Measurements from ENCODE around the gene PLEKHM1.

PLEKHM1 gene

DNA sequence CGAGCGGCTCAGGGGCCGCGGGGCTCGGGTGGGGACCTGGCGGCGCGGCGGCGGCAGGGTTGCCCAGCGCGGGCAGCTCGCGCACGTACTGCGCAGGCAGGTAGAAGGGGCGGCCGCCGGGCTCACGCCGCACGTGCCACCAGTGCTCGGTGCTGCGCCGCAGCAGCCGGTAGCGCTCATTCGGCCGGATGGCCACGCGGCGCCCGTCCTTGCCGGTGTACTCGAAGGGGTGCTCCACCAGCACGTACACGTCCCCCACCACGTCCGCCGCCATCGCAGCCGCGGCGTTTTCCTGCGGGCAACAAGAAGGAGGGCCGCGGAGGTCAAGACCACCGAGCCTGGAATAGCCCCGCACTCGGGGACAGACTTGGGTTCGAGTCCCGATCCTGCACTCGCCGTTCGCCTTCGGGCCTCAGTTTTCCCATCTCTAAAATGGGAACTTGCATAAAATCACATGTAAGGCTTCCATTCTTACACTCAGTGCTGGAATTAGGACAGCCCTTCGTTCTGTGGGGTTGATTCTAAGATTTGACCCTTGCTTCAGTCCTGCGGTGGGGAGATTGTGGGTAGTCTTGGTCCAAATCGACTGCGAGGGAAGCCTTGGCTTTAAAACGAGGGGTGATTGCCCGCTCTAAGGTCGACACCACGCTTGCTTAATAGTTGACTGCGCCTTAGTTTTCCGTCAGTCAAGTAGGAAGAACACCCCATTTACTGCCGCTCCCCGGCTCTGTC lies 60.3 kb downstream of the PLEKHM1 start:
- Histone ChIP-seq H3K9ac (ENCODE audit: low read length) (no peak overlapping the region), H3K36me3 (ENCODE audit: control insufficient read depth, insufficient read depth, low read length) (no peaks in the 10 kb centered on the region), H3K9me3 (ENCODE audit: control insufficient read depth, insufficient read depth, low read depth, low read length) (no peaks in the 10 kb centered on the region), H3K4me1 (ENCODE audit: control insufficient read depth, insufficient read depth, low read length) (peaks cover 21% of the 10 kb centered on the region), H3K27me3 (ENCODE audit: control insufficient read depth, insufficient read depth, low read length) (peaks cover 68% of the 10 kb centered on the region), H3K27ac (ENCODE audit: low read depth, low read length) (no peak overlapping the region), H3K4me3 (ENCODE audit: low read depth, low read length) (peak overlapping the region; percentile 86)

- Histone ChIP-seq H3K27ac (ENCODE audit: low read depth, low read length) (no peak overlapping the region), H3K9me3 (ENCODE audit: control insufficient read depth, insufficient read depth, low read depth, low read length) (no peaks in the 10 kb centered on the region), H3K9ac (ENCODE audit: low read length) (peak overlapping the region; percentile 24), H3K36me3 (ENCODE audit: control insufficient read depth, insufficient read depth, low read length) (no peaks in the 10 kb centered on the region), H3K4me3 (ENCODE audit: low read depth, low read length) (peak overlapping the region; percentile 86), H3K27me3 (ENCODE audit: control insufficient read depth, insufficient read depth, low read length) (peaks cover 68% of the 10 kb centered on the region), H3K4me1 (ENCODE audit: control insufficient read depth, insufficient read depth, low read length) (peaks cover 21% of the 10 kb centered on the region)
These were observed 61.0 kb downstream of the PLEKHM1 start for GRCh38 chr17:45429339-45430005.

- Histone ChIP-seq H3K4me3 (ENCODE audit: low read depth, low read length) (peak overlapping the region; percentile 86), H3K36me3 (ENCODE audit: control insufficient read depth, insufficient read depth, low read length) (no peaks in the 10 kb centered on the region), H3K27ac (ENCODE audit: low read depth, low read length) (no peak overlapping the region), H3K4me1 (ENCODE audit: control insufficient read depth, insufficient read depth, low read length) (peaks cover 21% of the 10 kb centered on the region), H3K9ac (ENCODE audit: low read length) (no peak overlapping the region), H3K27me3 (ENCODE audit: control insufficient read depth, insufficient read depth, low read length) (peaks cover 68% of the 10 kb centered on the region), H3K9me3 (ENCODE audit: control insufficient read depth, insufficient read depth, low read depth, low read length) (no peaks in the 10 kb centered on the region)
These were observed 61.6 kb downstream of the PLEKHM1 start for GRCh38 chr17:45428931-45429338.

DNA sequence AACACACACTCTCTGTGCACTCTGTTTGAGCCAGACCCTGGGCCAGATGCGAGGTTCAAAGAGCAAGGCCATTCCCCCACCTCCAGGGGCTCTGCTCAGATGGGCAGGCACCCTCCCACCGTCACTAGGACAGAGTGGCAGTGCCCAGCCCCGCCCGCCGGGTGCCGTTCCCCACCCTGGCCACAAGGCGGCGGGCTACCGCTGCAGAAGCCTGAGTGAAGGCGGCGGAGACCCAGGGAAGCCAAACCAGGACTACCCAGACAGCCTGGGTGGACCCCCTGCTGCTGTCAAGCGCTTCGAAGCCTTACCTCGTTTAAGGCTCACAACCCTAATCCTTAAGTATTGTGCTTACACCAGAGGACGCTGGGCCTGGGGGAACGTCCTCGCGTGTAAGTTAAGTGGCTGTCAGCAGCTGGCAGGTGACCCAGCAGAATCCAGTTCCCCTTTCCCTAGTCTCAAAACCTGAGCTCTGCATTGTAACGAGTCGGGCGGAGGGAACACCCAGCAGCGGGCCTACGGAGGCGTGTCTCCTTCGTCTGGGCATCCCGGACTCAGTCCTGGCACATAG lies 62.4 kb downstream of the PLEKHM1 start:
- Histone ChIP-seq H3K4me3 (ENCODE audit: low read depth, low read length) (peak overlapping the region; percentile 48), H3K27ac (ENCODE audit: low read depth, low read length) (no peak overlapping the region), H3K9me3 (ENCODE audit: control insufficient read depth, insufficient read depth, low read depth, low read length) (no peaks in the 10 kb centered on the region), H3K36me3 (ENCODE audit: control insufficient read depth, insufficient read depth, low read length) (no peaks in the 10 kb centered on the region), H3K4me1 (ENCODE audit: control insufficient read depth, insufficient read depth, low read length) (peaks cover 16% of the 10 kb centered on the region), H3K9ac (ENCODE audit: low read length) (no peak overlapping the region), H3K27me3 (ENCODE audit: control insufficient read depth, insufficient read depth, low read length) (peaks cover 61% of the 10 kb centered on the region)

- Histone ChIP-seq H3K9me3 (ENCODE audit: control insufficient read depth, insufficient read depth, low read depth, low read length) (no peaks in the 10 kb centered on the region), H3K27me3 (ENCODE audit: control insufficient read depth, insufficient read depth, low read length) (peaks cover 54% of the 10 kb centered on the region), H3K9ac (ENCODE audit: low read length) (no peak overlapping the region), H3K4me3 (ENCODE audit: low read depth, low read length) (no peak overlapping the region), H3K27ac (ENCODE audit: low read depth, low read length) (no peak overlapping the region), H3K4me1 (ENCODE audit: control insufficient read depth, insufficient read depth, low read length) (peaks cover 14% of the 10 kb centered on the region), H3K36me3 (ENCODE audit: control insufficient read depth, insufficient read depth, low read length) (no peaks in the 10 kb centered on the region)
These were observed 63.2 kb downstream of the PLEKHM1 start for GRCh38 chr17:45427181-45427835.

- H3K9ac ChIP-seq (ENCODE audit: low read length), result no peak overlapping the region
- peaks cover 47% of the 10 kb centered on the region for H3K27me3 ChIP-seq (ENCODE audit: control insufficient read depth, insufficient read depth, low read length)
- H3K4me1 ChIP-seq (ENCODE audit: control insufficient read depth, insufficient read depth, low read length), result peaks cover 14% of the 10 kb centered on the region
- H3K36me3 ChIP-seq (ENCODE audit: control insufficient read depth, insufficient read depth, low read length), result no peaks in the 10 kb centered on the region
- H3K9me3 ChIP-seq (ENCODE audit: control insufficient read depth, insufficient read depth, low read depth, low read length), result no peaks in the 10 kb centered on the region
- H3K4me3 ChIP-seq (ENCODE audit: low read depth, low read length), result no peak overlapping the region
- no peak overlapping the region for H3K27ac ChIP-seq (ENCODE audit: low read depth, low read length)
These were observed 64.0 kb downstream of the PLEKHM1 start for GRCh38 chr17:45426561-45426960.

- Histone ChIP-seq H3K4me1 (ENCODE audit: control insufficient read depth, insufficient read depth, low read length) (peaks cover 14% of the 10 kb centered on the region), H3K36me3 (ENCODE audit: control insufficient read depth, insufficient read depth, low read length) (no peaks in the 10 kb centered on the region), H3K9ac (ENCODE audit: low read length) (no peak overlapping the region), H3K4me3 (ENCODE audit: low read depth, low read length) (no peak overlapping the region), H3K27ac (ENCODE audit: low read depth, low read length) (no peak overlapping the region), H3K27me3 (ENCODE audit: control insufficient read depth, insufficient read depth, low read length) (peaks cover 42% of the 10 kb centered on the region), H3K9me3 (ENCODE audit: control insufficient read depth, insufficient read depth, low read depth, low read length) (no peaks in the 10 kb centered on the region)
These were observed 64.5 kb downstream of the PLEKHM1 start for GRCh38 chr17:45425984-45426413.

- Histone ChIP-seq H3K27ac (ENCODE audit: low read depth, low read length) (peak overlapping the region; percentile 16; the same call in 1 of the 2 replicates), H3K27me3 (ENCODE audit: control insufficient read depth, insufficient read depth, low read length) (peaks cover 35% of the 10 kb centered on the region), H3K36me3 (ENCODE audit: control insufficient read depth, insufficient read depth, low read length) (no peaks in the 10 kb centered on the region), H3K4me1 (ENCODE audit: control insufficient read depth, insufficient read depth, low read length) (peaks cover 11% of the 10 kb centered on the region), H3K9me3 (ENCODE audit: control insufficient read depth, insufficient read depth, low read depth, low read length) (no peaks in the 10 kb centered on the region), H3K9ac (ENCODE audit: low read length) (no peak overlapping the region), H3K4me3 (ENCODE audit: low read depth, low read length) (peak overlapping the region; percentile 47)
These were observed 65.2 kb downstream of the PLEKHM1 start for GRCh38 chr17:45425125-45425983.

GRCh38 chr17:45424769-45425124 lies 65.8 kb downstream of the PLEKHM1 start:
- Histone ChIP-seq H3K9me3 (ENCODE audit: control insufficient read depth, insufficient read depth, low read depth, low read length) (no peaks in the 10 kb centered on the region), H3K36me3 (ENCODE audit: control insufficient read depth, insufficient read depth, low read length) (no peaks in the 10 kb centered on the region), H3K4me1 (ENCODE audit: control insufficient read depth, insufficient read depth, low read length) (peaks cover 11% of the 10 kb centered on the region), H3K27ac (ENCODE audit: low read depth, low read length) (no peak overlapping the region), H3K9ac (ENCODE audit: low read length) (no peak overlapping the region), H3K27me3 (ENCODE audit: control insufficient read depth, insufficient read depth, low read length) (peaks cover 29% of the 10 kb centered on the region), H3K4me3 (ENCODE audit: low read depth, low read length) (peak overlapping the region; percentile 47; the same call in 1 of the 2 replicates)

DNA sequence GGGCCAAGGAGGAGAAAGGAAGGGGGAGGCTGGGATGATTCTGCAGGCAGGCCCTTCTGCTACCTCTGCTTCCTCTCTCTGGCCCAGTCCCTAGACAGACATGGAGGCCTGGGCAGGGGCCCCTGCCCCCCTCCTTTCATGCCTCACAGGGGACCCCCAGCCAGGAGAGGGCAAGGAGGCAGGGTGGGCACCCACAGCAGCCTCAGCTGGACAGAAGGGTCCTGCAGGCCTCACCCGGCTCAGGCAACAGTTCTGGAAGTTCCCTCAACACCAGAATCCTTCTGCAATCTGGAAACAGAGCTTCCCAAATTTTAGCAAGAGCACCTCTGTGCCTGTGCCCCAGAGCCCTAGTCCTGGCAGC lies 66.6 kb downstream of the PLEKHM1 start:
- Histone ChIP-seq H3K4me1 (ENCODE audit: control insufficient read depth, insufficient read depth, low read length) (peaks cover 6% of the 10 kb centered on the region), H3K9me3 (ENCODE audit: control insufficient read depth, insufficient read depth, low read depth, low read length) (no peaks in the 10 kb centered on the region), H3K4me3 (ENCODE audit: low read depth, low read length) (no peak overlapping the region), H3K27me3 (ENCODE audit: control insufficient read depth, insufficient read depth, low read length) (peaks cover 21% of the 10 kb centered on the region), H3K27ac (ENCODE audit: low read depth, low read length) (no peak overlapping the region), H3K9ac (ENCODE audit: low read length) (no peak overlapping the region), H3K36me3 (ENCODE audit: control insufficient read depth, insufficient read depth, low read length) (no peaks in the 10 kb centered on the region)

All from HUES6 (cell line).